Nucleus accumbens (tissue), 56 donors: ENCODE data around the gene CERS1.
"Not testable (repeated sequence)": the region's sequence is repeated elsewhere in the genome, so short reads cannot be mapped to it uniquely, and the experiment has no call there.

ENCODE experiments used
- DNase-seq, 56 donors: peaks; one replicate each; lab custom pipeline; 2025; lab: John Stamatoyannopoulos, UW

The CERS1 gene

DNA sequence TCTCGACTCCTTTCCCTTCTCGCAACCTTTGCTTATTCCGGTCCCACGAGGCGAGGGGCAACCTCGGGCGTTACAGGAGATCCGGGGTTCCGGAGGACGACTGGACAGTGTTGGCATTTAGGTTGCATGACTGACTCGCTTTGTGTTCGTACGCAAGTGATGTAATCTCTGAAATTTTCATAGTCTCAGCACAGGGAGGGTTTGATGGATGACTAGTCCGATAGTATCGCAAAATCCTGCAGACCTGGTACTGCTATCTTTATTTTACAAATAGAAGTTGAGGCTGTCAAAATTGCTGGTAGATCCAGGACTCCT lies 23.9 kb upstream of the CERS1 start:
- no peak for DNase-seq

GRCh38 chr19:18919086-18919899 lies 23.3 kb upstream of the CERS1 start, which contains the start of the genes COPE and DDX49:
Gene COPE, minus strand, starts transcription at chr19:18919387. Its CDS starts 39 bp downstream, at chr19:18919348.
Gene DDX49, plus strand, starts transcription at chr19:18919715. Its CDS starts 27 bp downstream, at chr19:18919742.
- DNase-seq, result peak; percentile 92 to 100 (median 98)

DNA sequence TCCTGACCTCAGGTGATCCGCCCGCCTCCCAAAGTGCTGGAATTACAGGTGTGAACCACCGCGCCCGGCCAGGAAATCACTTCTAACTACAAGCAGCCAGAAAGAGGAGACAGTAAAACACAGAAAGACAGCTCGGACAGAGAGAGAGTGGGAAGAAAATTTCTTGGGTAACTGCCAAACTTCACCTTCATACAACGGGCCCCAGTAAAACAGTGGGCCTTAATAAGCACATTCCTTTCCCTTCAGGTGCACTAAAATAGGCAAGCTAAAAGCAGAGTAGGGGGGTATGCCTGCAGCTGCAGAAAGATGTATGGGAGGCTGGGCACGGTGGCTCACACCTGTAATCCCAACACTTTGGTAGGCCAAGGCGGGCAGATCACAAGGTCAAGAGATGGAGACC lies 21.6 kb upstream of the CERS1 start:
- not testable (repeated sequence) for DNase-seq

DNA sequence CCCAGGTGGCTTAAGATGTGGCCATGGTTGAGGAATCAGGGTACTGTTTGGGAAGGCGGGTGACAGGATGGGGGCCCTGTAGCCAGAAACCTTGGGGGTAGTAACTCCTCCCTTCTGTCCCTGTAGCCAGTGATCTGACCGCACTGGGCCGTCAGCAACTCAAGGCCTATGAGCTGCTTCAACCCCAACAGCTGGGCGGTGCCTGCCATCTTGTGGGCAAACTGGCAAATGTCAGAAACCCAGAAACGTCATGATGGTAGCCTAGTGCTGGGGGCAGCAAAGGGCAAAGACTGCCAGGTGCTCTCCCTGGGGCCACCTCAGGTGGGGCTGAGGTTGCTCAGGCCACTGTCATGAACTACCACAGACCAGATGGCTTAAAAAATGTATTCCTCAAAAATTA lies 19.7 kb upstream of the CERS1 start:
- peak in 51 of 56 donors; percentile 8 to 84 (median 57) for DNase-seq

- DNase-seq, result no peak
Measured at GRCh38 chr19:18913466-18913865, 17.5 kb upstream of the CERS1 start.

DNA sequence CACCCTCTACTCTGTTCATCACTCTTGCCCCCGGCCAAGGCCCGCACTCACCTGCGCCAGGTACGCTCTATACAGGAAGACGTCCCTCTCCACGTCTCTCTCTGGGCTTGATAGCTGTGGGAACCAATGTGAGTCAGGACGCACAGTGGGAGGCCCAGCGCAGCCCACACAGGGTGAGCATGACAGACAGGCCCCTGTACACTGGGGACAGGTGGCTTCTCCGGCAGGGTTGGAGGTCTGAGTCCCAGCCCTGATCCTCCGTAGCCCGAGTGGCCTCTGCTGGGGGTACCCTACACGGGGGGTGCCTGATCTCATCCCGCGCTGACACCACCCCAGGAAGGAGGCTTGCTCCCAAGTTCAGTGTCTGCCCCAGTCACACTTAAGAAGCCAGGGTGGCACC lies 17.0 kb upstream of the CERS1 start:
- no peak for DNase-seq

DNA sequence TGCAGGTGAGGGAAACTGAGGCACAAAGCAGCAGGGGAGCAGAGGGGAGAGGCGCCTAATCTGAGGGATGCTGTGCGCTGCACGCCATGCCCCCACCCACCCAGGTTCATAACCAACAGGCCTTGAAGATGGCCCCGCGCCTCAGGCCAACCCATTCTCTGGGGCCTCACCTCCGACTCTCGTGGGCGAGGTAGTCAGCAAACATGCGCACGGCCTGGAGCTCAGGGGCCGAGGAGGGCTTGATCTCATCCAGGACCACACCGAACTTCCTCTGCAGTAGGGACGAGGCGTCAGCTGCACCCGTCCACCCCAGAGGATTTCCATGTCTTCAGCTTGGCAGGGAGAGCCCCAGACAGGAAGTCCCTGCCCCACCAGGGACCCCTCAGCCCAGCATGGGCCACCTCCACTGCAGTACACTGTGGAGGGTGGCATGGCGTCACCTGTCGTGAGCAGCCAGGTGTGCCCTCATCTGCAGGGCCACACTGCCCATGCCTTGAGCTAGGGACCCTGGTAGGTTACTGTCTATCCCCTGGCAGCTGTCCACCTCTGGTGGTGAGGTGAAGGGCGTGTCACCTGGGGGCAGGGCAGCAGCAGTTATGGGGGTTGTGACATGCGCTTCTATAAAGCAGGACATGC lies 15.0 kb upstream of the CERS1 start:
- no peak for DNase-seq

GRCh38 chr19:18910010-18910409 lies 14.1 kb upstream of the CERS1 start:
- no peak for DNase-seq

DNA sequence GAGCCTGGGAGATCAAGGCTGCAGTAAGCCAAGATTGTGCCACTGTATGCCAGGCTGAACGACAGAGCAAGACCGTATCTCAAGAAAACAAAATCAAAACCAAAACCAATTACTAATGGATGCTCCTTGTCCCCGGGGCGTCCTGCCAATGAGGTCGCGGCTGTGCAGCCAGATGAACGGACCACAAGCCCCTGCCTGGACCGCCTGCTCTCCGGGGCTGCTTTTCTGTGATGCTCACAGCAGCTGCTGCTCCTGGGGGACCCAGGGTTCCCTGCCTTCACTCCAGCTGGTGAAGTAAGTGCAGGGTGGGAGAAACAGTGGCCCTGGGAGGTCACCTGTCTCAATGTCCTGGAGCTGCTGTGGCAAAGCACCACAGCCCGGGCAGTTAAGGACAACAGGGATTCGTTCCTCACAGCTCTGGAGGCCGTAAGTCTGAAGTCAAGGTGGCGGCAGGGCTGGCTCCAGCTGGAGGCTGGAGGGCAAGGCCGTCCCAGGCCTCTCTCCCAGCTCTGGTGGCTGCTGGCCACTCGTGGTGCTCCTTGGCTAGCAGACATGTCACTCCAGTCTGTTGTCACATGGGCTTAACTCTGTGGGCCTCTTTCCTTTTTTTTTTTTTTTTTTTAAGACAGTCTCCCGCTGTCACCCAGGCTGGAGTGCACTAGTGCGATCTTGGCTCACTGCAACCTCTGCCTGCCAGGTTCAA lies 13.1 kb upstream of the CERS1 start:
- peak in 13 of 56 donors; percentile 11 to 59 (median 28) for DNase-seq

GRCh38 chr19:18906605-18907519 lies 10.9 kb upstream of the CERS1 start:
- DNase-seq, result peak; percentile 11 to 93 (median 77)

- peak in 1 of 56 donors; percentile 38 for DNase-seq
Measured at GRCh38 chr19:18905513-18906236, 9.7 kb upstream of the CERS1 start.

DNA sequence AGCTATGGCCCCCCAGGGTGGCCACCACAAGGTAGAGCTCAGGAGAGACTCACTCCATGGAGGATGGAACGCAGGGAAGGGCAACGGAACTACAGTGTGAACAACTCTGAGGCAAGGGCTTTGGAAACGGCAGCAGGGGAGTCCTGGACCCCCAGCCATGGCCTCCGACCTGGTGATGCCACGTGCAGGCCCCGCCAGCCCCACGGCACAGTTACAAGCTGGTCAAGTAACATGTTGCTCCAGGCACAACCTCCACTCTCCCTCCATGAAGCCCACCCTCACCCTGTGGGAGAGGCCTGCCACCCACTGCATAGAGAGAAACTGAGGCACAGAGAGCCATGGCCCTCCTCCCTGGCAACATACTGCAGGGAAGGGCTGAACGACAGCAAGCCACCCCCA lies 9.1 kb upstream of the CERS1 start:
- no peak for DNase-seq

DNA sequence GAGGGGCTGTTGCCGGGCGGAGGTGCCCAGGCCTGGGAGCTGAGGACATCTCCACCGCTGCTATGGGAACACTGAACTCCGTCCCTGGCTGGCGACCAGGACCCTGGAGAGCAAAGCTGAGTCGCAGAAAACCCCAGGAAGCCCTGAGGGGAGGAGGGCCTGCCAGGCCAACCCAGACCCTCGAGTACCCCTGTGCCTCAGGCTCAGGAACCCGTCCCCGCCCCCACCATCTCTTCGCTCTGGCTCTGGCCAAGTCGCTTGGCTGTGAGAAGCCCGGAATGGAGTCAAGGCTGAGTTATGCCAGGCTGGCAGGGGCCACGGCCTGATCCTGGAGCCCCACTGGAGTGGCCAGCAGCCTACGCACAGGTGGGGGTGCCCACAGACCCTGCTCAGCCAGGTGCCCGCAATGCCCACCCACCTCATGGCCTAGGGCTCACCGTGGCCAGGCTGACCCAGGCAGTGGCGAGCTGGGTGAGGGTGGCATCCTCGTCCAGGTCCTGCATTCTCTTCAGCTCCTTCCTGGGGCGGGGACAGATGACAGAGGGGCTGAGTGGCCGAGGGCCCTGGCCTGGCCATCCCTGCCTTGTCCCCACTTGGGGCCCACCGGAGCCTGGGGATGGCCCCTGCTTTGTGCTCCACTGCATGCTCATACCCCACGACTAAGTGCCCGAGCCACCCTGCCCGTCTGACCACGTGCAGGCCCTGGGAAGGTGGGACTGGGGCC lies 8.5 kb upstream of the CERS1 start:
- peak in 50 of 56 donors; percentile 14 to 88 (median 58) for DNase-seq

- DNase-seq, result no peak
Measured at GRCh38 chr19:18903156-18904037, 7.4 kb upstream of the CERS1 start.

DNA sequence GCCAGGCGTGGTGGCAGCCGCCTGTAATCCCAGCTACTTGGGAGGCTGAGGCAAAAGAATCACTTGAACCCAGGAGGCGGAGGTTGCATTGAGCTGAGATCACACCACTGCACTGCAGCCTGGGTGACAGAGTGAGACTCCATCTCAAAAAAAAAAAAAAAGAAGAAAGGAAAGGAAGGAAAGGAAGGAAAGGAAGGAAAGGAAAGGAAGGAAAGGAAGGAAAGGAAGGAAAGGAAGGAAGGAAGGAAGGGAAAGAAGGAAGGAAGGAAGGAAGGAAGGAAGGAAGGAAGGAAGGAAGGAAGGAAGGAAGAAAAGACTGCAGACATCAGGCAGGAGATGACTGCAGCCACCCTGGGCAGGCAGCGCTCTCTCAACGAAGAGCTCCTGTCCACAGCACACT lies 6.6 kb upstream of the CERS1 start:
- DNase-seq, result not testable (repeated sequence)

- DNase-seq, result no peak
Measured at GRCh38 chr19:18901491-18901890, 5.5 kb upstream of the CERS1 start.

DNA sequence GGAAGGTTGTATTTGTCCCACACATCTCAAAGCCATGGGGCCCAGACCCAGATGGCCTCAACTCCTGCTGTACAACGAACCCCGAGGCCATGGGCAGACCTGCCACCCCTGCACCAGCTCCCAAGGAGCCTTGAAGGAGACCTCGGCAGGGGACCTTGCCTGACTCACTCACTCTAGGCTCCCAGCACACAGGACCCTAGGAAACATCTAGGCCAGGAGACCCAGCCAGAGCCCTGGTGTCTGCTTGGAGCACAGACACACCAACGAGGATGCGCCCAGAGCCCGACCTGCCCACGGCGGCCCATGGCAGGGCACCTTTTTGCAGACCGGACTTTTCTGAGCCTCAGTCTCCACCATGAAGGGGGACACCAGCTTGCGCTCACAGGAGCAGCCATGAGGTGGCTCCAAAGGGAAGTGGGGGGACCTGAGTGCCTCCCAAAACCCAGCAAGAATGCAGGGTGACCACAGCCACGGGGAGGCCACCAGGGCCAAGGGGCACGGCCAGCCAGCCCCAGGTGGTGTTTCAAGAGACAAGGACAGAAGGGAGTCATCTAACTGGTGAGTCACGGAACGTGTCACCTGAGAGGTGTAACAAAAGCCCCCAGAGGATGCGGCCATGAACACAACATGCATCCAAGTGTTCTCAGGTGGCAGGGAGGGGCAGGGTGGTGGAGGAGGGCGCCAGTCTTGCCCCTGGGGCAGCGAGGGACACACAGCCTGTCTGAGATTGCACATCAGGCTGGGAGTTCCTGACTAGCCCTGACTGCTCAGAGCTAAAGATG lies 4.9 kb upstream of the CERS1 start:
- DNase-seq, result no peak
